HepG2 (cell line): Measurements from ENCODE around the gene SPIRE1. TPM values are rescaled to one million over a fixed set of nuclear protein-coding genes. Genes with fewer than 3 reads are reported as not detected.

Experiments used
- ADNP ChIP-seq: sonication (generic); formaldehyde crosslinking; IDR thresholded peaks from 2 replicates; pipeline ENCODE4 v1.4.0; 2020; ENCODE audit warnings: missing genetic modification reagents
- CREB1 ChIP-seq, 2 experiments: fragments of 450-650 bp in 1 of 2; IDR thresholded peaks; 2 replicates each; pipeline ENCODE4 v1.6.1; 2016 to 2017; ENCODE audit warnings: control low read depth in 1 of 2, mild to moderate bottlenecking in 1 of 2, missing compliant biosample characterization in 1 of 2, missing genetic modification characterization in 1 of 2
- DMAP1 ChIP-seq: IDR thresholded peaks from 2 replicates; pipeline ENCODE4 v1.6.1; 2016
- HNF4G ChIP-seq, 2 experiments: sonication (generic) in 1 of 2; formaldehyde crosslinking in 1 of 2; IDR thresholded peaks; 2 replicates each; pipeline versions ENCODE4 v1.4.0 to v1.6.1; 2011 to 2020; ENCODE audit warnings: borderline replicate concordance in 2 of 2, low read depth in 2 of 2, mild to moderate bottlenecking in 2 of 2, low read length in 1 of 2, missing genetic modification reagents in 1 of 2, moderate library complexity in 1 of 2
- KLF15 ChIP-seq: sonication (generic); formaldehyde crosslinking; IDR thresholded peaks from 2 replicates; pipeline ENCODE4 v1.8.1; 2023; ENCODE audit warnings: borderline replicate concordance, mild to moderate bottlenecking, inconsistent platforms, missing genetic modification reagents, mixed read lengths
- KLF9 ChIP-seq: IDR thresholded peaks from 2 replicates; pipeline ENCODE4 v1.6.1; 2016; ENCODE audit warnings: low read depth
- MIER3 ChIP-seq: IDR thresholded peaks from 2 replicates; pipeline ENCODE4 v1.6.1; 2016; ENCODE audit warnings: missing compliant biosample characterization, borderline replicate concordance
- MTF2 ChIP-seq: sonication (generic); formaldehyde crosslinking; IDR thresholded peaks from 2 replicates; pipeline ENCODE4 v1.5.0; 2020; ENCODE audit warnings: missing genetic modification reagents, borderline replicate concordance
- NR2F1 ChIP-seq, 2 experiments: fragments of 450-650 bp in 1 of 2; formaldehyde crosslinking in 1 of 2; IDR thresholded peaks; 2 replicates each; pipeline versions ENCODE4 v1.5.0 to v1.6.1; 2016 to 2020; ENCODE audit warnings: mild to moderate bottlenecking in 1 of 2, missing compliant biosample characterization in 1 of 2, missing genetic modification reagents in 1 of 2, moderate library complexity in 1 of 2
- RAD51 ChIP-seq: fragments of 450-650 bp; IDR thresholded peaks from 2 replicates; pipeline ENCODE4 v1.6.1; 2016; ENCODE audit warnings: borderline replicate concordance
- RBM39 ChIP-seq: fragments of 200-400 bp; formaldehyde crosslinking; IDR thresholded peaks from one replicate; pipeline ENCODE4 v1.6.1; 2018; ENCODE audit warnings: antibody characterized with exemption, mild to moderate bottlenecking, low read depth, low read length; ENCODE audit not compliant: poor library complexity, severe bottlenecking
- SMARCE1 ChIP-seq: fragments of 450-650 bp; IDR thresholded peaks from 2 replicates; pipeline ENCODE4 v1.6.1; 2017; ENCODE audit warnings: borderline replicate concordance
- ZBTB21 ChIP-seq: sonication (generic); formaldehyde crosslinking; IDR thresholded peaks from 2 replicates; pipeline ENCODE4 v1.4.0; 2020; ENCODE audit warnings: missing genetic modification reagents
- ZNF20 ChIP-seq: sonication (generic); formaldehyde crosslinking; IDR thresholded peaks from 2 replicates; pipeline ENCODE4 v1.4.0; 2020; ENCODE audit warnings: mild to moderate bottlenecking, moderate library complexity, missing genetic modification reagents
- ZNF317 ChIP-seq: sonication (generic); formaldehyde crosslinking; IDR thresholded peaks from 2 replicates; pipeline ENCODE4 v1.5.0; 2020; ENCODE audit warnings: mild to moderate bottlenecking, missing genetic modification reagents
- ZNF484 ChIP-seq: sonication (generic); formaldehyde crosslinking; IDR thresholded peaks from 2 replicates; pipeline ENCODE4 v1.5.1; 2020; ENCODE audit warnings: mild to moderate bottlenecking, low read depth, missing genetic modification reagents, borderline replicate concordance
- ZNF549 ChIP-seq: sonication (generic); formaldehyde crosslinking; IDR thresholded peaks from 2 replicates; pipeline ENCODE4 v1.5.0; 2020; ENCODE audit warnings: missing genetic modification reagents
- ZNF550 ChIP-seq: sonication (generic); formaldehyde crosslinking; IDR thresholded peaks from 2 replicates; pipeline ENCODE4 v1.4.0; 2020; ENCODE audit warnings: mild to moderate bottlenecking, missing genetic modification reagents, borderline replicate concordance
- ZNF772 ChIP-seq: sonication (generic); formaldehyde crosslinking; IDR thresholded peaks from 2 replicates; pipeline ENCODE4 v1.5.0; 2020; ENCODE audit warnings: mild to moderate bottlenecking, missing genetic modification reagents
- polyA plus RNA-seq, 8 experiments: library from polyadenylated mRNA; depleted of rRNA in 3 of 8; stranded (reverse) in 7 of 8; unstranded in 1 of 8; fragments of >200 nt; fragmentation: Illumina TruSeq in 4 of 8; extraction: Trizol in 4 of 8; gene quantifications; 2 replicates each; pipeline versions ENCODE4 v1.2.1 to v1.2.3, GENCODE V29; 2011 to 2016; ENCODE audit warnings: low read depth in 4 of 8, missing spikeins in 1 of 8, mixed read lengths in 1 of 8; ENCODE audit not compliant: insufficient read depth in 1 of 8
- total RNA-seq, 5 experiments: library from RNA; depleted of rRNA; stranded (reverse); fragments of >200 nt; fragmentation: Illumina TruSeq; extraction: Trizol; gene quantifications; 2 replicates each; pipeline ENCODE4 v1.2.3, GENCODE V29; 2016; ENCODE audit warnings: low read depth in 1 of 5
- TF ChIP-seq, protein P1 (sequence below): sonication (generic); formaldehyde crosslinking; IDR thresholded peaks from 2 replicates; pipeline ENCODE4 v1.4.0; 2020; ENCODE audit warnings: mild to moderate bottlenecking, missing genetic modification reagents
- TF ChIP-seq, protein P2 (sequence below): IDR thresholded peaks from 2 replicates; pipeline ENCODE4 v1.6.1; 2012; ENCODE audit warnings: inconsistent platforms
- TF ChIP-seq, protein P3 (sequence below): sonication (generic); formaldehyde crosslinking; IDR thresholded peaks from 2 replicates; pipeline ENCODE4 v1.4.0; 2020; ENCODE audit warnings: mild to moderate bottlenecking, missing genetic modification reagents
- TF ChIP-seq, protein P4 (sequence below): IDR thresholded peaks from 2 replicates; pipeline ENCODE4 v1.6.1; 2018; ENCODE audit warnings: missing genetic modification reagents

SPIRE1 gene
- total and polyA plus RNA-seq, 2 of the 13 experiments (the other 11 are each of a cell fraction or from before 2014, with no cell fraction given): 9.9 to 21.3 TPM

DNA sequence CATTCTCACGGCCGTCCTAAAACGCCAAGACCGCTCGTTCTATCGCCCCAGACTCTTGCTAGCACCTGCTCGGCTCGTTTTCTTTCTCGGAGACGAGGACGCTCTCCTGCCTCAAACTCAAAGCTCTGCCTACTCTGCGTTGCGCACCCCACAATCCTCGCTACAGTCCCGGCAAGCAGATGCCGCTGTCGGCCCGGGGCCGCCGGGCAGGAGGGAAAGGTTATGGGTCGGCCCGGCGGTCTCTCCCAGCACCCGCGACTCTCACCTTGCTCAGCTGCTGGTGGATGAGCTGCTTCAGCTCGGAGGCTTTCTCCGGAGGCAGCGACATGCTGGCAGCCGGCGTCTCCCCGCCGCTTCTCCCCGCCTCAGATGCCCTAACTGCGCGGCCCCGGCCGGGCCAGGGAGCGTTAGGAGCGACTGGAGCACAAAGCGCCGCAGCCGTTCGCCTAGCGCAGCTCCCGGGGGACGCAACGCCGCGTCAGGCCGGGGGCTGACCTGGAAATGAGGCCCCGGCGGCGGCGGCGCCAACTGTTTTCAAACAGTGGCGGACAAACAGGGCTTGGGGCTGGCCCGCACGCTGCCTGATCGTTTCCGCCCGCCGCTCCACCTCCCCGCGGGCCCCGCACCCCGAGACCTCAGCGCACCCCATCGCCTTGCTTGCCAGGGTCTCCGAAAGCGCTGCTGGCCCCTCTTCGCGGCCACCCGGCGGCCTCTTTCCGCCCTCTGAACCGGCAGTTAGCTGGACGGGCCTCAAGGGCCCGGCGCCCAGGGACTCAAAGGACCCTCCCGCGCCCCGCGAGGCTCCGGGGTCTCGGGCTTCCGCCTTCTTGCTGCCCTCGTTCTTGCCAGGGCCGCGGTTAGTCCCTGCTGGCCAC lies 44.6 kb upstream of the SPIRE1 start, which contains the start of the genes CEP76 and PSMG2 (continued):
- TF ChIP-seq, protein P1, sequence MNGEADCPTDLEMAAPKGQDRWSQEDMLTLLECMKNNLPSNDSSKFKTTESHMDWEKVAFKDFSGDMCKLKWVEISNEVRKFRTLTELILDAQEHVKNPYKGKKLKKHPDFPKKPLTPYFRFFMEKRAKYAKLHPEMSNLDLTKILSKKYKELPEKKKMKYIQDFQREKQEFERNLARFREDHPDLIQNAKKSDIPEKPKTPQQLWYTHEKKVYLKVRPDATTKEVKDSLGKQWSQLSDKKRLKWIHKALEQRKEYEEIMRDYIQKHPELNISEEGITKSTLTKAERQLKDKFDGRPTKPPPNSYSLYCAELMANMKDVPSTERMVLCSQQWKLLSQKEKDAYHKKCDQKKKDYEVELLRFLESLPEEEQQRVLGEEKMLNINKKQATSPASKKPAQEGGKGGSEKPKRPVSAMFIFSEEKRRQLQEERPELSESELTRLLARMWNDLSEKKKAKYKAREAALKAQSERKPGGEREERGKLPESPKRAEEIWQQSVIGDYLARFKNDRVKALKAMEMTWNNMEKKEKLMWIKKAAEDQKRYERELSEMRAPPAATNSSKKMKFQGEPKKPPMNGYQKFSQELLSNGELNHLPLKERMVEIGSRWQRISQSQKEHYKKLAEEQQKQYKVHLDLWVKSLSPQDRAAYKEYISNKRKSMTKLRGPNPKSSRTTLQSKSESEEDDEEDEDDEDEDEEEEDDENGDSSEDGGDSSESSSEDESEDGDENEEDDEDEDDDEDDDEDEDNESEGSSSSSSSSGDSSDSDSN (CRISPR knock-in tag): peak; percentile 99
- TF ChIP-seq NR2F1 (CRISPR knock-in tag; IDR thresholded peaks at IDR 0.05): peak in 1 of 2 experiments; percentile 26; a peak in 1 of 4 replicates
- no peak for TF ChIP-seq ZNF549 (CRISPR knock-in tag)
- peak; percentile 42; the same call in 1 of the 2 replicates for TF ChIP-seq ZNF317 (CRISPR knock-in tag)
- no peak for TF ChIP-seq ZBTB21 (CRISPR knock-in tag)
- TF ChIP-seq ZNF550: no peak
- peak; percentile 19; the same call in 1 of the 2 replicates for TF ChIP-seq KLF9 (CRISPR knock-in tag)
- TF ChIP-seq, protein P2, sequence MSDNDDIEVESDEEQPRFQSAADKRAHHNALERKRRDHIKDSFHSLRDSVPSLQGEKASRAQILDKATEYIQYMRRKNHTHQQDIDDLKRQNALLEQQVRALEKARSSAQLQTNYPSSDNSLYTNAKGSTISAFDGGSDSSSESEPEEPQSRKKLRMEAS: peak; percentile 56; the same call in 1 of the 2 replicates
- TF ChIP-seq MTF2: peak; percentile 86; the same call in 1 of the 2 replicates
- no peak for TF ChIP-seq ZNF772 (CRISPR knock-in tag)
- no peak for TF ChIP-seq HNF4G (IDR thresholded peaks at IDR 0.05; ENCODE audit: borderline replicate concordance, low read depth, low read length)
- peak; percentile 55; the same call in 1 of the 2 replicates for TF ChIP-seq HNF4G (CRISPR knock-in tag; IDR thresholded peaks at IDR 0.05; ENCODE audit: borderline replicate concordance, low read depth)
- TF ChIP-seq CREB1 (IDR thresholded peaks at IDR 0.05): peak; percentile 54
- peak; percentile 57 for TF ChIP-seq CREB1 (CRISPR knock-in tag; IDR thresholded peaks at IDR 0.05)
- peak; percentile 36; the same call in 1 of the 2 replicates for TF ChIP-seq MIER3
- peak; percentile 51; the same call in 1 of the 2 replicates for TF ChIP-seq ZNF20 (CRISPR knock-in tag)
- TF ChIP-seq KLF15 (CRISPR knock-in tag): no peak
- TF ChIP-seq RAD51: no peak
- TF ChIP-seq ZNF484 (CRISPR knock-in tag): no peak
- TF ChIP-seq, protein P3, sequence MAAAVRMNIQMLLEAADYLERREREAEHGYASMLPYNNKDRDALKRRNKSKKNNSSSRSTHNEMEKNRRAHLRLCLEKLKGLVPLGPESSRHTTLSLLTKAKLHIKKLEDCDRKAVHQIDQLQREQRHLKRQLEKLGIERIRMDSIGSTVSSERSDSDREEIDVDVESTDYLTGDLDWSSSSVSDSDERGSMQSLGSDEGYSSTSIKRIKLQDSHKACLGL (CRISPR knock-in tag): peak; percentile 69; the same call in 1 of the 2 replicates
- peak; percentile 86 for TF ChIP-seq DMAP1
- no peak for TF ChIP-seq ADNP (CRISPR knock-in tag)
- TF ChIP-seq RBM39: peak; percentile 64
- TF ChIP-seq SMARCE1: no peak
- TF ChIP-seq, protein P4, sequence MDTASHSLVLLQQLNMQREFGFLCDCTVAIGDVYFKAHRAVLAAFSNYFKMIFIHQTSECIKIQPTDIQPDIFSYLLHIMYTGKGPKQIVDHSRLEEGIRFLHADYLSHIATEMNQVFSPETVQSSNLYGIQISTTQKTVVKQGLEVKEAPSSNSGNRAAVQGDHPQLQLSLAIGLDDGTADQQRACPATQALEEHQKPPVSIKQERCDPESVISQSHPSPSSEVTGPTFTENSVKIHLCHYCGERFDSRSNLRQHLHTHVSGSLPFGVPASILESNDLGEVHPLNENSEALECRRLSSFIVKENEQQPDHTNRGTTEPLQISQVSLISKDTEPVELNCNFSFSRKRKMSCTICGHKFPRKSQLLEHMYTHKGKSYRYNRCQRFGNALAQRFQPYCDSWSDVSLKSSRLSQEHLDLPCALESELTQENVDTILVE (CRISPR knock-in tag): peak; percentile 32; the same call in 1 of the 2 replicates
